Neural progenitor cell (in vitro differentiated cells): ENCODE measurements around the gene IL27RA. TPM values are rescaled to one million over a fixed set of nuclear protein-coding genes. Genes with fewer than 3 reads are reported as not detected.

Experiments used
- DNase-seq: peaks from one replicate; pipeline ENCODE4 v3.0.0-alpha.2; 2016; ENCODE audit warnings: low spot score
- H2AFZ ChIP-seq: fragments of 200-600 bp; sonication (generic); replicated peaks from 2 replicates; pipeline ENCODE4 v1.6.1; 2016; ENCODE audit warnings: antibody characterized with exemption
- H3F3A ChIP-seq: fragments of 200-600 bp; sonication (generic); 2 replicates; pipeline ENCODE4 v1.6.1; 2016; ENCODE audit warnings: antibody characterized with exemption, low read depth
- H3K27ac ChIP-seq: fragments of 200-600 bp; sonication (generic); 2 replicates; pipeline ENCODE4 v1.5.1; 2016; ENCODE audit warnings: mild to moderate bottlenecking
- H3K27me3 ChIP-seq: fragments of 200-600 bp; sonication (generic); 2 replicates; pipeline ENCODE4 v1.6.1; 2016; ENCODE audit warnings: mild to moderate bottlenecking, moderate library complexity
- H3K36me3 ChIP-seq: fragments of 200-600 bp; sonication (generic); 2 replicates; pipeline ENCODE4 v1.5.1; 2016
- H3K4me1 ChIP-seq: fragments of 200-600 bp; sonication (generic); 2 replicates; pipeline ENCODE4 v1.6.1; 2016; ENCODE audit warnings: mixed run types
- H3K4me2 ChIP-seq: fragments of 200-600 bp; sonication (generic); 2 replicates; pipeline ENCODE4 v1.6.1; 2016
- H3K4me3 ChIP-seq: fragments of 200-600 bp; sonication (generic); 2 replicates; pipeline ENCODE4 v1.5.1; 2016
- H3K79me2 ChIP-seq: fragments of 200-600 bp; sonication (generic); 2 replicates; pipeline ENCODE4 v1.6.1; 2016; ENCODE audit warnings: low read depth
- H3K9ac ChIP-seq: fragments of 200-600 bp; sonication (generic); 2 replicates; pipeline ENCODE4 v1.6.1; 2016
- H3K9me3 ChIP-seq: fragments of 200-600 bp; sonication (generic); 2 replicates; pipeline ENCODE4 v1.5.1; 2016; ENCODE audit warnings: low read depth
- H4K20me1 ChIP-seq: fragments of 200-600 bp; sonication (generic); 2 replicates; pipeline ENCODE4 v1.6.1; 2016; ENCODE audit warnings: low read depth
- H3K27ac Mint-ChIP-seq: 3 replicates; pipeline ENCODE4 v1.8.0; 2021; ENCODE audit warnings: mixed read lengths
- H3K27me3 Mint-ChIP-seq: 2 replicates; pipeline ENCODE4 v1.8.0; 2022; ENCODE audit warnings: low read depth, mild to moderate bottlenecking, inconsistent platforms, moderate library complexity, mixed read lengths; ENCODE audit not compliant: insufficient read depth
- H3K36me3 Mint-ChIP-seq: 3 replicates; pipeline ENCODE4 v1.8.0; 2021; ENCODE audit warnings: mixed read lengths
- H3K4me1 Mint-ChIP-seq: 3 replicates; pipeline ENCODE4 v1.8.0; 2021; ENCODE audit warnings: mixed read lengths
- H3K4me3 Mint-ChIP-seq: 3 replicates; pipeline ENCODE4 v1.8.0; 2021; ENCODE audit warnings: mild to moderate bottlenecking, moderate library complexity, mixed read lengths
- H3K9me3 Mint-ChIP-seq: 3 replicates; pipeline ENCODE4 v1.8.0; 2020; ENCODE audit warnings: mixed read lengths
- EZH2 ChIP-seq: fragments of 200-600 bp; sonication (generic); IDR thresholded peaks from 2 replicates; pipeline ENCODE4 v1.6.1; 2017; ENCODE audit warnings: antibody characterized with exemption, mild to moderate bottlenecking, moderate library complexity
- EZH2phosphoT487 ChIP-seq: fragments of 200-600 bp; sonication (generic); IDR thresholded peaks from 2 replicates; pipeline ENCODE4 v1.6.1; 2017; ENCODE audit warnings: antibody characterized with exemption
- total RNA-seq: library from RNA; depleted of rRNA; stranded (reverse); fragments of >200 nt; gene quantifications from 2 replicates; pipeline ENCODE4 v1.2.3, GENCODE V29; 2015; ENCODE audit warnings: low replicate concordance
- TF ChIP-seq, protein P1 (sequence below): fragments of 200-600 bp; sonication (generic); IDR thresholded peaks from 2 replicates; pipeline ENCODE4 v1.5.1; 2017; ENCODE audit warnings: antibody characterized with exemption, mild to moderate bottlenecking

Gene IL27RA
- total RNA-seq, 1 donor from 2014 or later: 1.2 TPM

GRCh38 chr19:13985771-13986347, 45.7 kb upstream of the IL27RA start:
- H3K4me3 Mint-ChIP-seq: no peak overlapping the region
- peaks cover 17% of the 10 kb centered on the region for H3K4me1 ChIP-seq
- DNase-seq: no peak
- no peak overlapping the region for H3K4me3 ChIP-seq
- H3K27me3 Mint-ChIP-seq: peaks cover 2% of the 10 kb centered on the region
- no peaks in the 10 kb centered on the region for H3F3A ChIP-seq
- no peak overlapping the region for H3K27ac Mint-ChIP-seq
- no peaks in the 10 kb centered on the region for H3K27me3 ChIP-seq
- H3K27ac ChIP-seq: no peak overlapping the region
- peaks cover 9% of the 10 kb centered on the region for H3K36me3 Mint-ChIP-seq
- H3K9me3 Mint-ChIP-seq: no peaks in the 10 kb centered on the region
- H4K20me1 ChIP-seq: peaks cover 11% of the 10 kb centered on the region
- H3K9ac ChIP-seq: no peak overlapping the region
- TF ChIP-seq EZH2phosphoT487 (no peak), EZH2 (no peak)
- TF ChIP-seq, protein P1, sequence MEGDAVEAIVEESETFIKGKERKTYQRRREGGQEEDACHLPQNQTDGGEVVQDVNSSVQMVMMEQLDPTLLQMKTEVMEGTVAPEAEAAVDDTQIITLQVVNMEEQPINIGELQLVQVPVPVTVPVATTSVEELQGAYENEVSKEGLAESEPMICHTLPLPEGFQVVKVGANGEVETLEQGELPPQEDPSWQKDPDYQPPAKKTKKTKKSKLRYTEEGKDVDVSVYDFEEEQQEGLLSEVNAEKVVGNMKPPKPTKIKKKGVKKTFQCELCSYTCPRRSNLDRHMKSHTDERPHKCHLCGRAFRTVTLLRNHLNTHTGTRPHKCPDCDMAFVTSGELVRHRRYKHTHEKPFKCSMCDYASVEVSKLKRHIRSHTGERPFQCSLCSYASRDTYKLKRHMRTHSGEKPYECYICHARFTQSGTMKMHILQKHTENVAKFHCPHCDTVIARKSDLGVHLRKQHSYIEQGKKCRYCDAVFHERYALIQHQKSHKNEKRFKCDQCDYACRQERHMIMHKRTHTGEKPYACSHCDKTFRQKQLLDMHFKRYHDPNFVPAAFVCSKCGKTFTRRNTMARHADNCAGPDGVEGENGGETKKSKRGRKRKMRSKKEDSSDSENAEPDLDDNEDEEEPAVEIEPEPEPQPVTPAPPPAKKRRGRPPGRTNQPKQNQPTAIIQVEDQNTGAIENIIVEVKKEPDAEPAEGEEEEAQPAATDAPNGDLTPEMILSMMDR: no peak
- H3K36me3 ChIP-seq: no peaks in the 10 kb centered on the region
- no peak overlapping the region for H2AFZ ChIP-seq
- H3K4me1 Mint-ChIP-seq: peaks cover 28% of the 10 kb centered on the region
- peak overlapping the region; percentile 40 for H3K4me2 ChIP-seq
- no peaks in the 10 kb centered on the region for H3K9me3 ChIP-seq
- H3K79me2 ChIP-seq: no peaks in the 10 kb centered on the region

DNA sequence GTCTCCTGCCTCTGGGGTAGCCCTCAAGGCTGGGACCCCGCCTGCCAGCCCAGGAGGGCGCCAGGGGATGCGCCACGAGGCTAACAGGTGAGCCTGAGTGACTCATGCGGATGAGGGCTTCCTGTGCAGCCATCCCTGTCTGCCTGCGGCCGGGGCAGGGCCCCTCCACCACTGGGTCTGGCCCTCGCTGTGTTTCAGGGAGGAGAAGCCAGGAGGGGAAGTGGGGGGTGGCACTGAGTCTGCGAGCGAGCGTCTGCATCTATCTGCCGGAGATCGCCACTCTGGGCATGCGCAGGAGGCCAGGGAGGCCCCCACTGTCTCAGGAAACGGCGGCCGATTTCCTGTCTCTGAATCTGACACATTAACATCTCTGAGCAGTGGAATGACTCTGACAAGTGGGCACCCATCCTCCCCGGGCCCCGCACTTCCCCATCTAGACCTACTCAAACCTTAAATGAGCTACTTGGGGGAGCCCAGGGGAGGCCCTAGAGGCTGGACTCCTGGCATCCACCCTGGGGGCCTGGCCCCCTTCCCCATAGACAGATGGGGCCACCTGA, 45.1 kb upstream of the IL27RA start:
- Mint-ChIP-seq H3K4me3 (no peak overlapping the region), H3K27me3 (no peaks in the 10 kb centered on the region), H3K36me3 (peaks cover 12% of the 10 kb centered on the region), H3K4me1 (peaks cover 30% of the 10 kb centered on the region), H3K27ac (no peak overlapping the region), H3K9me3 (no peaks in the 10 kb centered on the region)
- H3K79me2 ChIP-seq: no peaks in the 10 kb centered on the region
- H3K9me3 ChIP-seq: no peaks in the 10 kb centered on the region
- TF ChIP-seq, protein P1: no peak
- TF ChIP-seq EZH2phosphoT487 (no peak), EZH2 (no peak)
- H3K27ac ChIP-seq: no peak overlapping the region
- no peak overlapping the region for H3K9ac ChIP-seq
- H3F3A ChIP-seq: no peaks in the 10 kb centered on the region
- H3K27me3 ChIP-seq: no peaks in the 10 kb centered on the region
- peaks cover 11% of the 10 kb centered on the region for H4K20me1 ChIP-seq
- peak; percentile 55 for DNase-seq
- no peak overlapping the region for H3K4me3 ChIP-seq
- H3K4me2 ChIP-seq: peak overlapping the region; percentile 40
- H2AFZ ChIP-seq: no peak overlapping the region
- peaks cover 17% of the 10 kb centered on the region for H3K4me1 ChIP-seq
- no peaks in the 10 kb centered on the region for H3K36me3 ChIP-seq

DNA sequence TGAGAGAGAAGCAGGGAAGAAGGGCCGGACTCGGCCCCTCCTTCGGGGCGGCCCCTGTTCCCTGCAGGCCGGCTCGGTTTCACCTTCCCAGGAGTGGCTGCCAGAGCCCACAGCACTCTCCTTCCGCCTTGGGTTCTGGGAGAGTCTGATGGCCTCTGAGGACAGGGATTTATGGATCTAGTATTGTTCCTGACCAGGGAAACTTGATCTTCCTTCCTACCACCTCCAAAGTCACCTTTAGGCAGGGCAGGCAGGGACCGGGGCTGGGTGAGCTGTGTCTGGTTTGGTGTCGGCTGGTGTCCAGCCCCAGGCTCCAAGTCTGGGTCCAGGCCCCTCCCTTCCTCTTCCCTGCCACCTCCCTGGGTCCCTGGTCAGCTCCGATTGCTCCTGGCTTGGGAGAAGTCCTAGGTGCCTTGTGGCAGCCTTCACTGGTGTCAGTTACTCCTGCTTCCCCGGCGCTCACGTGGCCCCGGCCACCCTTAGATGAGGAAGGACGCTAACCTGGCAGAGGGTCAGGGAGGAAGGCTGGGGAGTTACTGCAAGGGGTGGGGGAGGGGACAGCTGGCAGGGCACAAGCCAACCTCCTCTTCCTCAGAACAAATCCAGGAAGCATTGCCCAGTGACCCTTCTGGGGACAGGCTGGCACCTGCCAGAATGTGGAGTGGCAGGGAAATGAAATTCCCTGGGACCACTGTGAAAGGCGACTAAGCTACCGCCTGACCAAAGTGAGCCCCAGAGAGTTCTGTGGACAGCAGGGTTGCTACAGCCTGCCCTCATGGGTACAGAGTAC, 44.3 kb upstream of the IL27RA start:
- Histone ChIP-seq H3K79me2 (no peaks in the 10 kb centered on the region), H3K9me3 (no peaks in the 10 kb centered on the region), H3K4me2 (no peak overlapping the region), H2AFZ (no peak overlapping the region), H3K4me3 (no peak overlapping the region), H3K4me1 (peaks cover 17% of the 10 kb centered on the region), H4K20me1 (peaks cover 11% of the 10 kb centered on the region), H3K27me3 (no peaks in the 10 kb centered on the region), H3K36me3 (no peaks in the 10 kb centered on the region), H3F3A (no peaks in the 10 kb centered on the region), H3K27ac (no peak overlapping the region), H3K9ac (no peak overlapping the region)
- no peaks in the 10 kb centered on the region for H3K9me3 Mint-ChIP-seq
- peaks cover 30% of the 10 kb centered on the region for H3K4me1 Mint-ChIP-seq
- peaks cover 3% of the 10 kb centered on the region for H3K27me3 Mint-ChIP-seq
- no peak for TF ChIP-seq EZH2
- TF ChIP-seq EZH2phosphoT487: no peak
- TF ChIP-seq, protein P1: no peak
- DNase-seq: no peak
- no peak overlapping the region for H3K27ac Mint-ChIP-seq
- no peak overlapping the region for H3K4me3 Mint-ChIP-seq
- H3K36me3 Mint-ChIP-seq: peaks cover 14% of the 10 kb centered on the region
